Parathyroid adenoma (tissue), 2 donors: ENCODE data around the gene TMBIM6.
A peak's percentile ranks its signal among the peaks of the same experiment; 100 is the strongest.

ENCODE experiments used
- H2AFZ ChIP-seq: fragments of 300-600 bp; sonication (generic); one replicate; pipeline ENCODE4 v1.7.0; 2017; ENCODE audit warnings: antibody characterized with exemption, mild to moderate bottlenecking
- H3K27ac ChIP-seq: fragments of 300-600 bp; sonication (generic); one replicate; pipeline ENCODE4 v1.7.0; 2017
- H3K27me3 ChIP-seq: fragments of 300-600 bp; sonication (generic); one replicate; pipeline ENCODE4 v1.7.0; 2017; ENCODE audit warnings: low read length; ENCODE audit not compliant: control insufficient read depth, insufficient read depth
- H3K36me3 ChIP-seq: fragments of 300-600 bp; sonication (generic); one replicate; pipeline ENCODE4 v1.7.0; 2017; ENCODE audit warnings: low read length; ENCODE audit not compliant: control insufficient read depth, insufficient read depth
- H3K4me1 ChIP-seq: fragments of 300-600 bp; sonication (generic); one replicate; pipeline ENCODE4 v1.7.0; 2017; ENCODE audit warnings: control low read depth
- H3K4me2 ChIP-seq: fragments of 300-600 bp; sonication (generic); one replicate; pipeline ENCODE4 v1.7.0; 2017; ENCODE audit warnings: low read length
- H3K4me3 ChIP-seq: fragments of 300-600 bp; sonication (generic); one replicate; pipeline ENCODE4 v1.7.0; 2017; ENCODE audit warnings: low read depth, low read length
- H3K79me2 ChIP-seq: fragments of 300-600 bp; sonication (generic); one replicate; pipeline ENCODE4 v1.7.0; 2017; ENCODE audit warnings: control low read depth
- H3K9ac ChIP-seq: fragments of 300-600 bp; sonication (generic); one replicate; pipeline ENCODE4 v1.7.0; 2017; ENCODE audit warnings: mild to moderate bottlenecking
- H3K9me3 ChIP-seq: fragments of 300-600 bp; sonication (generic); one replicate; pipeline ENCODE4 v1.7.0; 2017; ENCODE audit warnings: low read length; ENCODE audit not compliant: control insufficient read depth
- TF ChIP-seq, protein P1 (sequence below): fragments of 300-600 bp; sonication (generic); IDR thresholded peaks from one replicate; pipeline ENCODE4 v1.7.0; 2017; ENCODE audit warnings: antibody characterized with exemption, mild to moderate bottlenecking
- donor health status: primary hyperparathyroidism.

TMBIM6 gene

GRCh38 chr12:49783917-49784676 is 42.7 kb downstream of the TMBIM6 start:
- Histone ChIP-seq H3K4me1 (peaks cover 15% of the 10 kb centered on the region), H3K27ac (peak overlapping the region; percentile 55), H3K4me3 (no peak overlapping the region), H3K36me3 (no peaks in the 10 kb centered on the region), H3K79me2 (no peaks in the 10 kb centered on the region), H3K27me3 (no peaks in the 10 kb centered on the region), H3K9ac (no peak overlapping the region), H3K9me3 (no peaks in the 10 kb centered on the region), H3K4me2 (no peak overlapping the region), H2AFZ (peak overlapping the region; percentile 34)
- TF ChIP-seq, protein P1, sequence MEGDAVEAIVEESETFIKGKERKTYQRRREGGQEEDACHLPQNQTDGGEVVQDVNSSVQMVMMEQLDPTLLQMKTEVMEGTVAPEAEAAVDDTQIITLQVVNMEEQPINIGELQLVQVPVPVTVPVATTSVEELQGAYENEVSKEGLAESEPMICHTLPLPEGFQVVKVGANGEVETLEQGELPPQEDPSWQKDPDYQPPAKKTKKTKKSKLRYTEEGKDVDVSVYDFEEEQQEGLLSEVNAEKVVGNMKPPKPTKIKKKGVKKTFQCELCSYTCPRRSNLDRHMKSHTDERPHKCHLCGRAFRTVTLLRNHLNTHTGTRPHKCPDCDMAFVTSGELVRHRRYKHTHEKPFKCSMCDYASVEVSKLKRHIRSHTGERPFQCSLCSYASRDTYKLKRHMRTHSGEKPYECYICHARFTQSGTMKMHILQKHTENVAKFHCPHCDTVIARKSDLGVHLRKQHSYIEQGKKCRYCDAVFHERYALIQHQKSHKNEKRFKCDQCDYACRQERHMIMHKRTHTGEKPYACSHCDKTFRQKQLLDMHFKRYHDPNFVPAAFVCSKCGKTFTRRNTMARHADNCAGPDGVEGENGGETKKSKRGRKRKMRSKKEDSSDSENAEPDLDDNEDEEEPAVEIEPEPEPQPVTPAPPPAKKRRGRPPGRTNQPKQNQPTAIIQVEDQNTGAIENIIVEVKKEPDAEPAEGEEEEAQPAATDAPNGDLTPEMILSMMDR = no peak

DNA sequence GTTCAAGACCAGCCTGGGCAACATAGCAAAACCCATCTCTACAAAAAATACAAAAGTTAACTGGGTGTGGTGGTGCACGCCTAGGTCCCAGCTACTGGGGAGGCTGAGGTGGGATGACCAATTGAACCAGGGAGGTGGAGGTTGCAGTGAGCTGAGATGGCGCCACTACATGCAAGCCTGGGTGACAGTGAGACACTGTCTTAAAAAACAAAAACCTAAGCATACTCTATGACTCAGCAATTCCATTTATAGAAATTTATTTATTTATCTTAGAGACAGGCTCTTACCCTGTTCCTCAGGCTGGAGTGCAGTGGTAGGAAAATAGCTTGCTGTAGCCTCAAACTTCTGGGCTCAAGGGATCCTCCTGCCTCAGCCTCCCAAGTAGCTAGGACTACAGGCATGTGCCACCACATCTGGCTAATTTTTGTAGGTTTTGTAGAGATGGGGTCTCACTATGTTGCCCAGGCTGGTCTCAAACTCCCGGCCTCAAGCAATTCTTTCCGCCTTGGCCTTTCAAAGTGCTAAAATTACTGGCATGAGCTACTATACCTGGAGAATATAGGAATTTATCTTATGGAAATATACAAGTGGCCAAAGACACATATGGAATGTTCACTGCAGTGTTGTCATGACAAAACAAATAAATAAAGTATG is 43.5 kb downstream of the TMBIM6 start:
- Histone ChIP-seq H3K4me1 (peaks cover 15% of the 10 kb centered on the region), H3K27me3 (no peaks in the 10 kb centered on the region), H3K27ac (no peak overlapping the region), H3K36me3 (no peaks in the 10 kb centered on the region), H2AFZ (no peak overlapping the region), H3K9ac (no peak overlapping the region), H3K4me3 (no peak overlapping the region), H3K9me3 (no peaks in the 10 kb centered on the region), H3K4me2 (no peak overlapping the region), H3K79me2 (no peaks in the 10 kb centered on the region)
- TF ChIP-seq, protein P1 = no peak

- no peak overlapping the region for H3K4me3 ChIP-seq
- H3K4me2 ChIP-seq = no peak overlapping the region
- H3K9me3 ChIP-seq = no peaks in the 10 kb centered on the region
- H3K36me3 ChIP-seq = no peaks in the 10 kb centered on the region
- H3K4me1 ChIP-seq = peaks cover 15% of the 10 kb centered on the region
- no peak overlapping the region for H3K27ac ChIP-seq
- no peak overlapping the region for H2AFZ ChIP-seq
- H3K9ac ChIP-seq = no peak overlapping the region
- H3K27me3 ChIP-seq = no peaks in the 10 kb centered on the region
- TF ChIP-seq, protein P1 = no peak
- H3K79me2 ChIP-seq = no peaks in the 10 kb centered on the region
Measured at GRCh38 chr12:49787672-49788071, 46.3 kb downstream of the TMBIM6 start.

GRCh38 chr12:49789992-49790391 is 48.6 kb downstream of the TMBIM6 start:
- Histone ChIP-seq H3K27me3 (no peaks in the 10 kb centered on the region), H3K9ac (no peak overlapping the region), H3K27ac (no peak overlapping the region), H3K4me3 (no peak overlapping the region), H3K4me2 (no peak overlapping the region), H2AFZ (no peak overlapping the region), H3K36me3 (no peaks in the 10 kb centered on the region), H3K79me2 (no peaks in the 10 kb centered on the region), H3K9me3 (no peaks in the 10 kb centered on the region), H3K4me1 (no peaks in the 10 kb centered on the region)
- TF ChIP-seq, protein P1 = no peak
